Measurements from ENCODE around the gene RPL36.

GRCh38 chr19:5655412-5655811 lies 34.7 kb upstream of the RPL36 start:
- TF ChIP-seq, protein P1, sequence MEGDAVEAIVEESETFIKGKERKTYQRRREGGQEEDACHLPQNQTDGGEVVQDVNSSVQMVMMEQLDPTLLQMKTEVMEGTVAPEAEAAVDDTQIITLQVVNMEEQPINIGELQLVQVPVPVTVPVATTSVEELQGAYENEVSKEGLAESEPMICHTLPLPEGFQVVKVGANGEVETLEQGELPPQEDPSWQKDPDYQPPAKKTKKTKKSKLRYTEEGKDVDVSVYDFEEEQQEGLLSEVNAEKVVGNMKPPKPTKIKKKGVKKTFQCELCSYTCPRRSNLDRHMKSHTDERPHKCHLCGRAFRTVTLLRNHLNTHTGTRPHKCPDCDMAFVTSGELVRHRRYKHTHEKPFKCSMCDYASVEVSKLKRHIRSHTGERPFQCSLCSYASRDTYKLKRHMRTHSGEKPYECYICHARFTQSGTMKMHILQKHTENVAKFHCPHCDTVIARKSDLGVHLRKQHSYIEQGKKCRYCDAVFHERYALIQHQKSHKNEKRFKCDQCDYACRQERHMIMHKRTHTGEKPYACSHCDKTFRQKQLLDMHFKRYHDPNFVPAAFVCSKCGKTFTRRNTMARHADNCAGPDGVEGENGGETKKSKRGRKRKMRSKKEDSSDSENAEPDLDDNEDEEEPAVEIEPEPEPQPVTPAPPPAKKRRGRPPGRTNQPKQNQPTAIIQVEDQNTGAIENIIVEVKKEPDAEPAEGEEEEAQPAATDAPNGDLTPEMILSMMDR (IDR thresholded peaks at IDR 0.05; ENCODE audit: poor library complexity) = no peak
- TF ChIP-seq EZH2 (IDR thresholded peaks at IDR 0.05; ENCODE audit: borderline replicate concordance) = no peak

Data from hepatocyte (in vitro differentiated cells).